Measurements from ENCODE around the gene BFAR.

GRCh38 chr16:14641926-14642325 lies 9.2 kb downstream of the BFAR start:
- TF ChIP-seq CTCF (IDR thresholded peaks at IDR 0.05; ENCODE audit: insufficient read depth, low read length), result no peak
- no peak for TF ChIP-seq GABPA (IDR thresholded peaks at IDR 0.05; ENCODE audit: low read depth)
- no peak for TF ChIP-seq POLR2AphosphoS5 (IDR thresholded peaks at IDR 0.05; ENCODE audit: low read depth)
- no peak for TF ChIP-seq REST (IDR thresholded peaks at IDR 0.05; ENCODE audit: insufficient replicate concordance, low read depth)
- no peak for TF ChIP-seq SPI1 (IDR thresholded peaks at IDR 0.05; ENCODE audit: borderline replicate concordance, low read depth)

Data from HL-60 (cell line).